Activated CD4-positive, alpha-beta memory T cell treated with anti-CD3 and anti-CD28 coated beads for 36 hours (primary cell): ENCODE results near the gene PSME2. TPM values are rescaled to one million over a fixed set of nuclear protein-coding genes. Genes with fewer than 3 reads are reported as not detected.

Experiments used
- CTCF ChIA-PET: fragments of 350-600 bp; sonication (Branson Sonifier 250); formaldehyde crosslinking; loops from one replicate; lab custom pipeline; 2021; ENCODE audit warnings: antibody characterized with exemption, inconsistent platforms; lab: Charles Lee
- POLR2A ChIA-PET: fragments of 350-600 bp; sonication (Branson Sonifier 250); formaldehyde crosslinking; loops from one replicate; lab custom pipeline; 2021; ENCODE audit warnings: antibody characterized with exemption; lab: Charles Lee
- DNase-seq: peaks from one replicate; pipeline ENCODE4 v3.0.0-alpha.2; 2020
- H3K27ac Mint-ChIP-seq: one replicate; pipeline ENCODE4 v1.8.0; 2021; ENCODE audit warnings: mixed read lengths
- H3K27me3 Mint-ChIP-seq: one replicate; pipeline ENCODE4 v1.8.0; 2021; ENCODE audit warnings: mixed read lengths
- H3K36me3 Mint-ChIP-seq: one replicate; pipeline ENCODE4 v1.8.0; 2021; ENCODE audit warnings: mixed read lengths
- H3K4me1 Mint-ChIP-seq: one replicate; pipeline ENCODE4 v1.8.0; 2021; ENCODE audit warnings: low read depth, mixed read lengths
- H3K4me3 Mint-ChIP-seq: one replicate; pipeline ENCODE4 v1.8.0; 2021; ENCODE audit warnings: mild to moderate bottlenecking, mixed read lengths
- H3K9me3 Mint-ChIP-seq: one replicate; pipeline ENCODE4 v1.8.0; 2021; ENCODE audit warnings: mixed read lengths
- intact Hi-C: fragments of 100-400 bp; cut with micrococcal nuclease; formaldehyde crosslinking; loops from one replicate; pipeline ENCODE4 v1.15.1; 2023
- total RNA-seq, 2 experiments: library from RNA; stranded (reverse); gene quantifications; one replicate each; pipeline ENCODE4 v1.2.3, GENCODE V29; 2021

Gene PSME2
- total RNA-seq: 100 to 1,000 TPM; 404 to 411 TPM

- peaks cover 59% of the 10 kb centered on the region for H3K36me3 Mint-ChIP-seq
- CTCF ChIA-PET: interaction anchor here (1.0 to 6.3 kb wide), 13 partner anchors 9 to 162 kb away, joined by 3 to 76 read pairs (median 5); partner anchors contain the start of genes CIDEB, DCAF11, IRF9 and NRL
Measured at GRCh38 chr14:24146453-24146977, at the start of gene PSME2. TSS of gene PSME2 (minus strand) at chr14:24146610. CDS start at chr14:24146581, 29 bp downstream.

GRCh38 chr14:24195186-24196070 lies 49.0 kb upstream of the PSME2 start, which contains the start of gene TM9SF1:
TSS of gene TM9SF1 (minus strand) at chr14:24195441. CDS start at chr14:24195019, 422 bp downstream.
- Mint-ChIP-seq H3K9me3 (no peaks in the 10 kb centered on the region), H3K27me3 (no peaks in the 10 kb centered on the region), H3K36me3 (peaks cover 37% of the 10 kb centered on the region), H3K27ac (peak within 1 kb of the TSS; percentile 95), H3K4me1 (peaks cover 55% of the 10 kb centered on the region), H3K4me3 (peak within 1 kb of the TSS; percentile 96)
- peak; percentile 91 for DNase-seq
- ChIA-PET CTCF (interaction anchor here (0.9 to 2.8 kb wide), 16 partner anchors 16 to 236 kb away, joined by 3 to 10 read pairs (median 6); partner anchors contain the start of genes CHMP4A, CIDEB, IRF9 and LTB4R), POLR2A (interaction anchor here (0.6 to 4.2 kb wide), 21 partner anchors 11 to 236 kb away, joined by 3 to 26 read pairs (median 4); partner anchors contain the start of genes CHMP4A, DCAF11, DHRS1 and EMC9)
- intact Hi-C loops: loop anchor here (1.0 to 2.0 kb wide), 3 partner anchors 18 to 103 kb away; partner anchors contain the start of genes CHMP4A, DHRS1, EMC9 and NOP9

More at GRCh38 chr14:24146453-24146977, at the start of gene PSME2:
- peak; percentile 95 for DNase-seq
- Mint-ChIP-seq H3K27ac (peak within 1 kb of the TSS; percentile 99), H3K9me3 (no peaks in the 10 kb centered on the region), H3K4me3 (peak within 1 kb of the TSS; percentile 100), H3K4me1 (peaks cover 58% of the 10 kb centered on the region), H3K27me3 (no peaks in the 10 kb centered on the region)
- POLR2A ChIA-PET: interaction anchor here (0.5 to 4.1 kb wide), 16 partner anchors 10 to 557 kb away, joined by 3 to 60 read pairs (median 4); partner anchors contain the start of genes CBLN3, CHMP4A, DCAF11 and IRF9
- intact Hi-C loops: loop anchor here (1.0 to 5.0 kb wide), 5 partner anchors 51 to 284 kb away; partner anchors contain the start of genes CARMIL3, DHRS1, GMPR2 and NEDD8

GRCh38 chr14:24194873-24195185 lies 48.4 kb upstream of the PSME2 start:
- POLR2A ChIA-PET: interaction anchor here (0.6 to 4.2 kb wide), 15 partner anchors 11 to 137 kb away, joined by 3 to 26 read pairs (median 7); partner anchors contain the start of genes CHMP4A, DHRS1, IRF9 and MDP1
- peaks cover 36% of the 10 kb centered on the region for H3K36me3 Mint-ChIP-seq

DNA sequence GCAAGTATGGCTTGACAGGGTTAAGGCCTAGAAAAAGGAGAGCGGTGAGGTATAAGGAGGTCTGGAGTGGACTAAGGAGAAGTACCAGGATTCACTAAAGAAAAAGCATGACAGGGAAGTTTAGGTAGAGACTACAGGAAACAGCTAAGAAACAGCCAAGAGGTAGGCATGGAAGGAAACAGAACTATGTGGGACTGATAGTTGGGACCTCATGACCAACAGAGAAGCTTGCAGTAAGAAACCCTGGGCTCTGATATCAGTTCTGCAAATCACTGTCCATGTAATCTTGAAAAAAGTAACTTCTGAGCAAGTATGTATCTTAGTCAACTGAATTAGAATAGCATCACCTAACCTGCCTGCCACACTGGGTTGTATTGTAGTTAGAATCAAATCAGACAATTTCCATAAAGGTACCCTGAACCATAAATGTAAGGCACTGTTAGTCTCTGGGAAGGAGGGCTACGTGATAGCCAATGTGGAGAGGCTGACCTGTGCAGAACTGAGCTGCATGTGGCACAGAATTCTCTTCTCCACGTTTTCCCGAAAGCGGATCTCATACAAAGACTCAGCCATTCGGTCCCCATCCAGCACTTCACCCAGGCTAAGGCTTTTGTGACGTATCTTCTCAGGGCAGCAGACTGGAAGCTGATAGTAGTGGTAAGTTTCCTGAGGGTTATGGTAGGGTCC lies 47.9 kb upstream of the PSME2 start:
- H3K4me1 Mint-ChIP-seq: peaks cover 56% of the 10 kb centered on the region
- H3K27me3 Mint-ChIP-seq: no peaks in the 10 kb centered on the region
- peak overlapping the region; percentile 95 for H3K27ac Mint-ChIP-seq
- no peak for DNase-seq
- ChIA-PET CTCF (interaction anchor here (0.7 to 2.8 kb wide), 7 partner anchors 33 to 237 kb away, joined by 3 to 10 read pairs (median 5); partner anchors contain the start of genes IRF9, NRL, PSME2 and RNF31), POLR2A (interaction anchor here (1.1 to 4.2 kb wide), 8 partner anchors 12 to 105 kb away, joined by 3 to 26 read pairs (median 12); partner anchors contain the start of genes DHRS1, IRF9, MDP1 and NOP9)
- H3K4me3 Mint-ChIP-seq: peak overlapping the region; percentile 96
- peaks cover 36% of the 10 kb centered on the region for H3K36me3 Mint-ChIP-seq
- no peaks in the 10 kb centered on the region for H3K9me3 Mint-ChIP-seq
- intact Hi-C loops: loop anchor here (2.0 kb wide), 1 partner anchor 104 kb away; the partner anchor contains the start of genes DHRS1 and NOP9

More at GRCh38 chr14:24194873-24195185, 48.4 kb upstream of the PSME2 start:
- peaks cover 57% of the 10 kb centered on the region for H3K4me1 Mint-ChIP-seq
- H3K9me3 Mint-ChIP-seq: no peaks in the 10 kb centered on the region
- peak overlapping the region; percentile 95 for H3K27ac Mint-ChIP-seq
- intact Hi-C loops: loop anchor here (1.0 to 2.0 kb wide), 3 partner anchors 18 to 104 kb away; partner anchors contain the start of genes CHMP4A, DHRS1, EMC9 and NOP9
- no peak for DNase-seq
- CTCF ChIA-PET: interaction anchor here (0.9 to 2.8 kb wide), 8 partner anchors 17 to 237 kb away, joined by 3 to 10 read pairs (median 6); partner anchors contain the start of genes IRF9, MDP1, NRL and PSME2
- H3K4me3 Mint-ChIP-seq: peak overlapping the region; percentile 96
- no peaks in the 10 kb centered on the region for H3K27me3 Mint-ChIP-seq

DNA sequence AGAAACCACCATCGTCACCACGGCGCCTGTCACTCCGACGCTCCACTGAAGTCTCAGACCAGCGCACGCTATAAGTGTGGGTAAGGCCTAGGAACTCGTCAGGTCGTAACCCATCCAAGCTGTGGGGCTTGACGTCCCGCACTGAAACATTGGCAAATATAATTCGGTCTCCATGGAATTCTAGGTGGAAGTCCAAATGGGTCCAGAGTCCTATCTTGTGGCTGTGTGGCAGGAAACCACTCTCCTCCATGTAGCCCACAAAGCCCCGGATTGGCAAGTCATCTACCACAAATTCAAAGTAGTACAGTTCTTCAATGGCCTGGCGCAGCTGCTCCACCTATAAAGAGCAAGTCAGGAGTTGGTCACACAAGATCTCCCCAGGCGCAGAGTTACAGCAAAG lies 46.5 kb upstream of the PSME2 start:
- no peak for DNase-seq
- CTCF ChIA-PET: interaction anchor here (1.2 kb wide), 1 partner anchor 47 kb away, joined by 3 read pairs; the partner anchor contains the start of gene PSME2
- H3K9me3 Mint-ChIP-seq: no peaks in the 10 kb centered on the region
- peaks cover 30% of the 10 kb centered on the region for H3K36me3 Mint-ChIP-seq
- intact Hi-C loops: no loop called here
- no peaks in the 10 kb centered on the region for H3K27me3 Mint-ChIP-seq
- H3K4me3 Mint-ChIP-seq: no peak overlapping the region
- H3K27ac Mint-ChIP-seq: peak overlapping the region; percentile 39
- H3K4me1 Mint-ChIP-seq: peaks cover 51% of the 10 kb centered on the region
- POLR2A ChIA-PET: interaction anchor here (4.2 kb wide), 1 partner anchor 31 kb away, joined by 26 read pairs; the partner anchor contains the start of gene IRF9

DNA sequence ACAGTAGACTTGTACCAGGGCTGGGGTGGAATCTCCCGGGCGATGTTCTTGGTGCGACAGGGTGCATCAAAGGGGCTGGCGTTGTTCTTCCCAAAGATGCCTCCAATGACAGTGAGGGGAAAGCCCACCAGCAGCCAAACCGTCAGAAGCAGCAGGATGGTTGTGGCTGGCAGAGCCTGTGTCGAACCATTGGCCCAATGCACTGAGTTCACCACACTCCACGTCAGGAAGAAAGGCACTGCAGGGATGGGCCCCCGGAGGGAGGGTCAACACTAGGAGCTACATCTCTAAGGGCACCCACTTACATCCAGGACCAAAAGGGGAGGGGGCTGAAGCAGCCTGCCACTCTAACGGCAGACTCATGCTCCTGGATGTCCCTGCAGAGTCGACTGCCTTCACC lies 44.0 kb upstream of the PSME2 start:
- ChIA-PET POLR2A (no interaction called here), CTCF (no interaction called here)
- H3K36me3 Mint-ChIP-seq: peaks cover 32% of the 10 kb centered on the region
- no peaks in the 10 kb centered on the region for H3K27me3 Mint-ChIP-seq
- no peaks in the 10 kb centered on the region for H3K9me3 Mint-ChIP-seq
- H3K27ac Mint-ChIP-seq: no peak overlapping the region
- no peak overlapping the region for H3K4me3 Mint-ChIP-seq
- no peak for DNase-seq
- peaks cover 53% of the 10 kb centered on the region for H3K4me1 Mint-ChIP-seq
- intact Hi-C loops: no loop called here

GRCh38 chr14:24189460-24189859 lies 43.0 kb upstream of the PSME2 start:
- CTCF ChIA-PET: interaction anchor here (0.7 to 3.2 kb wide), 6 partner anchors 10 to 119 kb away, joined by 3 to 18 read pairs (median 3); partner anchors contain the start of genes CIDEB and IRF9
- POLR2A ChIA-PET: interaction anchor here (1.0 to 2.3 kb wide), 12 partner anchors 9 to 119 kb away, joined by 3 to 13 read pairs (median 4); partner anchors contain the start of genes EMC9, IRF9, MDP1 and PSME1
- no peak overlapping the region for H3K4me3 Mint-ChIP-seq

GRCh38 chr14:24189059-24189375 lies 42.6 kb upstream of the PSME2 start:
- Mint-ChIP-seq H3K27ac (peak overlapping the region; percentile 74), H3K4me3 (peak overlapping the region; percentile 89), H3K27me3 (no peaks in the 10 kb centered on the region), H3K9me3 (no peaks in the 10 kb centered on the region), H3K36me3 (peaks cover 36% of the 10 kb centered on the region), H3K4me1 (peaks cover 42% of the 10 kb centered on the region)
- POLR2A ChIA-PET: interaction anchor here (1.0 to 2.3 kb wide), 15 partner anchors 10 to 119 kb away, joined by 3 to 13 read pairs (median 5); partner anchors contain the start of genes CHMP4A, DCAF11, EMC9 and IRF9
- DNase-seq: no peak
- intact Hi-C loops: loop anchor here (2.0 kb wide), 4 partner anchors 44 to 74 kb away; partner anchors contain the start of genes DCAF11, GMPR2, NEDD8 and NRL
- CTCF ChIA-PET: interaction anchor here (0.7 to 3.2 kb wide), 8 partner anchors 9 to 119 kb away, joined by 3 to 18 read pairs (median 3); partner anchors contain the start of genes CIDEB, IRF9 and PSME1

More at GRCh38 chr14:24189460-24189859, 43.0 kb upstream of the PSME2 start:
- peaks cover 36% of the 10 kb centered on the region for H3K36me3 Mint-ChIP-seq
- no peak for DNase-seq
- no peaks in the 10 kb centered on the region for H3K27me3 Mint-ChIP-seq
- H3K27ac Mint-ChIP-seq: peak overlapping the region; percentile 35
- H3K9me3 Mint-ChIP-seq: no peaks in the 10 kb centered on the region
- H3K4me1 Mint-ChIP-seq: peaks cover 47% of the 10 kb centered on the region
- intact Hi-C loops: loop anchor here (2.0 kb wide), 4 partner anchors 43 to 75 kb away; partner anchors contain the start of genes DCAF11, GMPR2, NEDD8 and NRL

DNA sequence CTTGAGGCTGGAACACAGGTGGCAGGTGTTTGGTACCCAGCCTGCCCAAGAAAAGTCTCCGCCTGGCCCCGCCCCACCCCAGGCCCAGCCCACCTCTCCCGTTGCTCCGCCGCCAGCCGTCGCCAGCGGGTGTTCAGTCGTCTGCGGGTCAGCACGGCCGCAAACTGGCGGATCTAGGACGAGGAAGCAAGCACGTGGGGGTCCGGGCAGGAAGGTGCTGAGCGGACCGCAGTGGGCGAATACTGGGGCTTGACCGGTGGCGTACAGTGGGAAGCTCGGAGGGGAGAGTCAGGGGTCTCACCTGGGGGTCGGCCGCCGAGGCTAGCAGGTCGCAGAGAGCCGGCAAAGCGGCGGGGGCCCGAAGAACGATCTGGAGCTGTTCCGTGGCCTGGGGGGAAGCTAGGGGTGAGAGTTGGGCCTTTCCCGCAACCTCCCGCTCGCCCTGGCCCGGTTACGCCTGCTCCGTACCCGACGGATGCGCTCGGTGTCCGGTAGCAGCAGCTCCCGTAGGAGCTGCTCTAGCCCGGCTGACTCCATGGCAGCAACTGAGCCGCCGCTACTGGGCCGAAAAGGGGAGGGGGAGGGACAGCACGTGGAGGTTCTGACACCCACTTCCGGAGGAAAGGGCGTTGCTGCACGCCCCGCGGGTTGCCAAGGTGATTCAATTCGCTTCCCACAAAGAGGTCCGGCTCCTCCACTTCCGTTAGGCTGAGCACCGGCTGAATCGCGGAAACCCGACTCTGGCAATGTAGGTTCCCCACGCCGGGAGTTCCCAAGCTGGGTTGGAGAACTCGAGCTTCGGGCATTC lies 42.0 kb upstream of the PSME2 start, which contains the start of gene IPO4:
IPO4 (minus strand) TSS at position 566 of the 808 bp plus-strand sequence; CDS start at position 537, 29 bp downstream.
- Mint-ChIP-seq H3K4me1 (peaks cover 40% of the 10 kb centered on the region), H3K27ac (peak within 1 kb of the TSS; percentile 74), H3K4me3 (peak within 1 kb of the TSS; percentile 89), H3K9me3 (no peaks in the 10 kb centered on the region), H3K27me3 (no peaks in the 10 kb centered on the region), H3K36me3 (peaks cover 39% of the 10 kb centered on the region)
- DNase-seq: peak; percentile 97
- CTCF ChIA-PET: interaction anchor here (0.6 to 3.2 kb wide), 9 partner anchors 9 to 1213 kb away, joined by 3 to 18 read pairs (median 3); partner anchors contain the start of genes CIDEB, IRF9, PSME1 and TINF2
- intact Hi-C loops: loop anchor here (1.0 to 2.0 kb wide), 9 partner anchors 25 to 109 kb away; partner anchors contain the start of genes CHMP4A, DCAF11, EMC9 and GMPR2
- POLR2A ChIA-PET: interaction anchor here (1.0 to 3.2 kb wide), 17 partner anchors 10 to 120 kb away, joined by 3 to 13 read pairs (median 5); partner anchors contain the start of genes CHMP4A, DCAF11, EMC9 and IRF9
